CD4-positive, alpha-beta T cell treated with Interleukin-15 for 4 hours (primary cell): ENCODE measurements around the gene PPP1R9B.
A peak's percentile ranks its signal among the peaks of the same experiment; 100 is the strongest.

Experiments
- DNase-seq: peaks from one replicate; pipeline ENCODE4 v3.0.0-alpha.2; 2020; ENCODE audit warnings: low spot score

Gene PPP1R9B

DNA sequence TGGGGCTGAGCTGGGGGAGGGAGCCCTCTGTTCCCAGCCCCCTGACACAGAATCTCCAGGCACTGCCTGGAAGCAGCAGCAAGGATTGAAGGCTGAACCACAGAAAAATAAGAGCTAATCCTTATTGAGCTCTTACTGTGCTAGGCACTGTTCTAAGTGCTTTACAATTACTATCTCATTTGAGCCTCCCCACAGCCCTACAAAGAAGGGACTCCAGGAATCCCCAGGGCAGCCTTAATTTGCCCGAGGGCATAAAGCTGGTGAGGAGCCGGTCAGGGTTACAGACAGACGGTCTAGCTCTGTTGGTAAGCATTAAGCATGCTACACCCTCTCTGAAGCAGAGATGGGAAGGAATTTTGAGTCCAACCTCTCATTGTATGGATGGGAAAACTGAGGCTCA, 27.5 kb downstream of the PPP1R9B start:
- no peak for DNase-seq

DNA sequence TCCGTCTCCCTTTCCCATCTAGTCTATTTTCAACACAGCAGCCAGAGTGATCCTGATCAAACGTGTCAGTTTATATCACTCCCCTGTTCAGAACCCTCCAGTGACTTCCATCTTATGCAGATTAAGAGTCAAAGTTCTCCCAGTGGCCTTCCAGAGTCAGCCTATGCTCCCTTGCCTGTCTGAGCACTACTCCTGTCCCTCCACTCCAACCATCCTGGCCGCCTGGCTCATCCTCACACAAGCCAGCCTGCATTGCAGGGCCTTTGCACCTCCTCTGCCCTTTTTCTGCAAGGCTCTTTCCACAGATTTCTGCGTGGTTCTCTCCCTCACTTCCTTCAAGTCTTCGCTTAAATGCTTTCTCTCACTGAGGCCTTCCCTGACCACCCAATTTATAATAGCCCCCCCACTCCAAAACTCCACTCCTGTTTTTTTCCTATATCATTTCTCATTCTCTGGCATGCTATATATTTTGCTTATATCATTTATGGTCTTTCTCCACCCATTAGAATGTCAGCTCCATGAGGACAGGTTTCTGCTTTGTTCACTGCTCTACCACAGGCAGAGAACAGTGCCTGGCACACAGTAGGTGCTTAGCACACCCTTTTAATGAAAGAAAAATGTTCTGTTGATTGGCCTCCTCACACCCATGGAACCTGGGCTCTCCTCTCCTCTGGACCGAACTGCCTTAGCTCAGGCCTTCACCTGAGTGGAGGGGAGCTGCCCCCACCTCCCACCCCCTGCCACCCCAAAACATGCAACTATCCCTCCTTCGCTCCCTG, 29.8 kb downstream of the PPP1R9B start:
- no peak for DNase-seq

DNA sequence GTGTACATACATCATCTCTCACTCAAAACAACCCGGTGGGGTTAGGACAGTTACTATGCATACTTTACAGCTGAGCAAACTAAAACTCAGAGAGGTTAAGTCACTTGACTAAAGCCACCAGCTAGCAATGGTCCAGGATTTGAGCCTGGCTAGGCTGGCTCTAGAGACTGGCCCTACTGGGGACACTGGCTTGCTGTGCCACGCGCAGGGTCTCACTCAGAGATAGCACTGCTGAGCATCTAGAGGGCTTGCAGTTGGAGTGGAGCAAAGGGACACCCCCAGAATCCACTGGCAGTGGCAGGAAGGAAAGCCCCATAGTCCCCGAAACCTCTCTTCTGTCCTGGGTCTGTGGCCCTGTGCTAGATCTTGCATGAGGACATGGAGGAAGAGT, 31.7 kb downstream of the PPP1R9B start:
- DNase-seq: no peak

DNA sequence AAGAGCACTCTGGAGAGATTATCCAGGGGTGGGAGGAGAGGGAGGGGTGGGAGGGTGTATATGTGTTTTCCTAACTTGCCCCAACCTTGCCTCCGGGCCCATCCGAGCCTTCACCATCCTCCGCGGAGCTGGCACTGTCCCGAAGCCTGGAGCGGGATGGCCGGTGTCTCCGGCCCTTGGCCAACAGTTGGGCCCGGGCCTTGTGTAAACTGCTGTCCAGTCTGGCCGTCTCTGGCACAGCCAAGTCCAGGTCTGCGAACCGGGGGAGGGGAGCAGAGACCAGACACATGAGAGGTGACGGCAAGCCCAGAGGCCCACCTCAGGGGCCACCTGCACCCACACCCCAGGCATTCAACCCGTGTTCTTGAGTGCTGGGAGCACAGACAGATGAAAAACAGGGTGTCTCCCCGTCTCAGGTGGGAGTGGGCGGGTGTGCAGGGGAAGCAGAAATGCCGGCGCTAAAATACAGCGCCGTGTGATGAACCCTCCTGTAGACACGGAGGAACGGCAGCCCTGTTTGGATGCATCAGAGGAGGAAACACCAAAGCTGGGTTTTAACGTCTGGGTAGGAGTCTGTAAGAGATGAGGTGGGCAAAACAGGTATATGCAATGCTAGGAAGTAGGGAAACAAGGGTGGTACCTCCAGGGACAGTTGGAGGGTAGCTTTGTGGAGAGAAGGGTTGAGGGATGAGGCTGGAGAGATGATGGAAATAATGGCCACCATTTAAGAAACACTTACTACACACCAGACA, 32.2 kb downstream of the PPP1R9B start:
- no peak for DNase-seq

DNA sequence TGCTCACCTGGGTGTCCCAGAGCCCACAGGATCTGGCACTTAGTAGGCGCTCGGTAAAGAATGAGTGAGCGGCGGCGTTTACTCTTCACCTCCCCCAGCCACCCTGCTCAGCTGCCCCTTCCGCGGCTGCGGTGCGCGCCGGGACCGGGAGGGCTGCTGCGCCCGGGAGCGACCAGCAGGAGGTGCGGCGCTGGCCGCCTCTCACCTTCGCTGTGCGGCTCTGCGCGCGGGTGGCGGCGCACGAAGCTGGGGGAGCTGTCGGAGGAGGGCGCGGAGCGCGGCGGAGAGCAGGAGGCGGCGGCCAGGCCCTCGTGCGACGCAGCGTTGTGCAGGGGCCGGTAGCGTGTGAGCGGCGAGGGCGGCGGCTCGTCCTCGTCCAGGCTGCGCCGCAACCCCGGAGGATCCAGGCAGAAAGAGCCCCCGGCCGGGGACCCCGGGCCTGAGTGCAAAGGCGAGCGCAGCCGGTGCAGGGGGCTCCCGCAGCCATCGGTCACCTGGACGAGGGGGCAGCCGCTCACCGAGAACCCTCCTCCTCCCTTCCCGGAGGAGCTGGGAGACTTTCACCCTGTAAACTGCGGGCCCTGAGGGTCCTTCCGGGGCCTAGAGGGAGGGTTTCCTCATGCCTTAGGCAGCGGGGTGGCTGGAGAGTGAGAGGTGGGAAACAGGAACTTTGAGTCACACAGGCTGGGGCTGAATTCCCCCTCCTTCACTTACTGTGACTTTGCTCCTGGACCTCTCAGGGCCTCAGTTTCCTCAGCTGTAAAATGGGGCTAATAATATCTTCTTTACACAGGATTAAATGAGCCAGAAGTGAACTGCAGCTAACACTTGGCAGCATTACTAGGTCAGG, 33.0 kb downstream of the PPP1R9B start:
- DNase-seq: peak; percentile 58

DNA sequence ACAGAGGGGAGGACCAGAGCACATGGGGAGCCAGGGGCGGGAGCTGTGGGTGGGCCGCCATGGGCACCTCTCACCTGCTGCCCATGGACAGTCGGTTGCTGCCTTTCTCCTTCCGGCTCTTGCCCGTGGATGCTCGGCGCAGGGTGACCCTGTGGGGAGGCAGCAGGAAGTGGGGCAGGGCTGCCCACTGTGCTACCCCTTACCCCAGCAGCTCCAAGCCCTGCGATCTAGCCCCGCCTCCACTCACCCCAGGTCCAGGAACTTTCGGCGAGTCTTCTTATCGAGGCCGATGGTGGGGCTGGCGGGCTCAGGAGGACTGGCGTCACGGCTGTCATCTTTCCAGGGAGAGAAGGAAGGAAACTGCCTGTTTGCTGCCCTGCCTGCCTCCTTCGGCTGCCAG, 34.7 kb downstream of the PPP1R9B start:
- DNase-seq: no peak

DNA sequence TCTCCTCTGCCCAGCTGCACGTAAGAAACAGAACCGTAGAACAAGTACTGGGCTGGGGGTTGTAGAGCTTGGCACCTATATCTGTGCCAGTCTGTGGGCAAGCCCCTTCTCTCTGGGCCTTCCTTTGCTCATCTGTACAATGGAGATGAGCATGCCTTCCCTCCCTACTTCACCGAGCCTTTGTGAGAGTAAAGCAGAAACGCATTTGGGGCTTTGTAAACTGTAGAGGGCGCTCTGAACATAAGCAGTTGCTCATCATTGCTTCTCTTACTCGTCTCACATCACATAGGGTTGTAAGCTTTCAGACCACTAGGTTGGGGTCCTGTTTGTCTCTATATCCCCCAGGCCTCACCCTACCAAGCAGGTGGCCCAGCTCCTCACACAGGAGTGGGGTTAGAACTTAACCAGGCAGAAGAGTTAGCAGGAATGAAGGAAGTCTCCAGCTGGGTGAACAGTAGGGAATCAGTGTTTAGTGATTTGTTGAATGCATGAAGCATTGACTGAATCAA, 35.6 kb downstream of the PPP1R9B start:
- peak; percentile 58 for DNase-seq

DNA sequence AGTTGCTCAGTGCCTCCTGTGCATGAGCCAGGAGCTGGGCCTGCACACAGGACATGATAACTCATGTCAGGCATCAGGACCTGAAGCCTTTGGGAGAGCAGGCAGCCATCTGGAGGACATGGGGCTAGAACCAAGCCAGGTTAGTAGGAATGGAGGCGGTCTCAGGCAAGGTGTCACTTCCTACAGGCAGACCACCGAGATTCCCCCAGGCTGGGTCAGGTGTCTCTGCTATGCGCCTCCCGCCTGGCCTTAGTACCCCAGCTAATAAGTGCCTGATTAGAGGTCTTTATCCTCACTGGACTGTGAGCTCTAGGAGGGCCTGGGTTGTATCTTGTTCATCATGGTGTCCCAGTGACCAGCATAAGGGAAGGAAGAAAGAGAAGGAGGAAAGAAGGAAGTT, 36.1 kb downstream of the PPP1R9B start:
- DNase-seq: no peak

DNA sequence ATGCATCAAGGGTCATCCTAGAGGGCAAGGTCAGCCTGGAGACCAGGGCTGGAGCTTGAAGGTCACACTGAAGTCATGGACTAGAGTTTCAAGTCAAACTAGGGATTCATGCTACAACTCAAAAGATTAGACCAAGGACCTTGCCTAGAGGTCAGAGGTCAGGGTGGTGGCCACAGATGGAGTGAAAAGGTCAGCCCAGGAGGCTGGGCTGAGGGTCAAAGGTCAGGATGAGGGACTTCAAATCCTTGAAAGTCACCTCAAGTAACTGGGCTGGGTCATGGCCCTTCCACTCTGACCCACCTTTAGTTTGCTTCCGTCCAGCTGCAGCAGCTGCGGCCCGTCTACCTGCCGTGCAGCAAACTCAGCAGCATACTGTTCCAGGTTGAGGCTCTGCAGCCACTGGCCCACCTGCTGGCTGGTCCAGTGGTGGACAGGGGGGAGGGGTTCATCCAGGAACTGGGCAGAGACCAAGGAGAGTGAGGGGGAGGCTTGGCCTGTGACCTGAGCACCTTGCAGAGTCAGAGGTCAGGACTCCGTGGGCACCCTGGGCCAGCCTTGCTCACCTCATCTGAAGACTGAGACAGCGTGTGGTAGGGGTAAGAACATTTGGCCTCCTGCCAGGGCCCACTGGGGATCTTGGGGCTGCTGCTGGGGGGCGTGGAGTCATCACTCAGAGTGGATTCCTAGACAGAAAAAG, 36.7 kb downstream of the PPP1R9B start:
- DNase-seq: no peak

DNA sequence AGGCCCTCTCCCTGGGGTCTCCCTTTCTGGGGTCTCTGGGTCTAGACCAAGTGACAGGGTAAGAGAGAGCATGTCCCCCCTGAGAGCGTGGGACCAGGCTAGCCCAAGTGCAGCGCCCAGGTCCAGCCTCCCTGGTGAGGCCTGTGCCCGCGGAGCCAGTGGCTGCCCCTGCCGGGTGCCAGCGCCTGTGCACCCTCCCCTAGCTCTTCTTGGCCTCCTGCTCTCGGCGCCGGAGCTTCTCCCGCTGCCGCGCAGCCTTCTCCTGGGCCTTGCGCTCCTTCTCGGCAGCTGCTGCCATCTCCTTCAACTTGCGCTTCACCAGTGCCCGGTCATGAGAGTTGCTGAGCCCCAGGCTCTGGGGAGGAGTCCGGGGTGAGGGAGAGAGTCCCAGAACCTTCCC, 37.8 kb downstream of the PPP1R9B start:
- DNase-seq: no peak

DNA sequence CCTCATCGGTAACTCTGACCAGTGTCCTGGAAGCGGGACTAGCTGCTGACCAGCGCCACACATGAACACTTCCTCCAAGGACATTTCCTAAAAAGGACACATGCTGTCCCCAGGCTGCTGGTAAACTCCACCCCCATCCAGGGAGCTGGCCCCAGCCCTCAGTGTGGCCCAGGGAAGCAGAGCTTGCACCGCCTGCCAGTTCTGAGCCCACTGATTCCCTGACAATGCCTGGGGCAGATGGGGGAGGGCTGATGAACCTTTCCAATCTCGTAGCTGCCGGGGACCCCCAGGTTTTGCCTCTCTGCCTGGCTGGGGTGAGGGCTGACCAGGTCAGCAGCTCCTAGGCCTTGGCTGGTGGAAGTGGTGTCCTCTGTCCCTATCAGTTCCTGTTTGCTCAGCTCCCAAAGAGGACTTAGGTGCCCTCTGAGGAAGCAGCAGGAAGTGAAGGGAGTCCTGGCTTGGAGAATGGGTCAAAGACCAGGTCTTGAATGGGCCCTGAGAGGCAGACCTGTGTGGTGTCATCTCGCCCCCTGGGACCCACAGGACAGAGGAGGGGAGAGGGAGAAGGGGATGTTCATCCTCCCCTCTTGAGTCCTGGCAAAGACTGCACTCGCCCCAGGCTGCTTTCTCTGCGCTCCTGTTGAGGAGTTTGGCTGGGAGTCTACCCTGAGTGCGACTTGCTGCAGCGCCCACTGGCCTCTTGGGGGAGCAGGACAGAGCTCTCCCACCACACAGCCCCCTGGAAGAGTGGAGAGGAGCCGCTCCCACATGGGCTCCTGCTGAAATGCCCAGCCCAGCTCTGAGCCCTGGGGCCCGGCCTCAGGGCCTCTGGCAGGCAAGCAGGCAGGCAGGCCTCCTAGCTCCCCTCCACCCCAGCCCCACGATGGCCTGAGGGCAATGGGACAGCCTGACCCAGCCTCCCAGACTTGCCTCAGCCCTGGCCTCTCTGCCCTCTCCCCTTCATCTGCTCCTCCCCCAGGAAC, 38.5 kb downstream of the PPP1R9B start:
- no peak for DNase-seq

DNA sequence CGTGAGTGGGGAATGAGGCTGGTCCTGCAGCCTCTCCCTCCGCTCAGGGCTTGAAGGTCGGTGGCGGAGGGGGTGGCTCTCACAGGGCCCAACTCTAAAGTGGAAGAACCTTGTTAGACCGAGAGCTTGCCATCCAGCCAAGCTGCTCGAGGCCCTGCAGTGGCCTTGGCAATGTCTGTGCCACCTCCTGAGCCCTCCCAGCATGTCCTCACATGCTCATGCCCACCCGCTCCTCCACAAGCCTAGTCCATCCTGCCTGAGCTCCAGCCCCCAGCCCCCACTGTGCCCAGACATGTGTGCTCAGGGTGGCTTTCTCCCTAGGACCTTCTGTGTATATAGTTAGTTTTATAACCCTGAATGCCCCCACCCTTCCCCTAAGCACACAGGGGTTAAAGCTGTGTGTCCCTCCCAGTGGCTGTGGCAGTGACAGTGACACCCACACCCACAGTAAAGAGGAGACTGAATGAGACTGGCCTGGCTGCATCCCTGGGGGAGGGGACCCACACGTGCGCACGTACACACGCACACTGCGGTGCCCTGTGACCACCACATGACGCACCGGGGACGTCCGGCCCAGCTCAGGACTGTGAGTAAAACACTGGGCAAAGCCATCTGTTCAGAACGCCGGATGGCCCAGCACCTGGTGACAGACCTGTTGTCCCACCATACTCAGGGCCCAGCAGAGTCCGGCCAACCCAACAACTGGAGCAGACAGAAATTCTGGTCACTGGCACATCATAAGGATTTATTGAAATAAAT, 39.7 kb downstream of the PPP1R9B start:
- no peak for DNase-seq

DNA sequence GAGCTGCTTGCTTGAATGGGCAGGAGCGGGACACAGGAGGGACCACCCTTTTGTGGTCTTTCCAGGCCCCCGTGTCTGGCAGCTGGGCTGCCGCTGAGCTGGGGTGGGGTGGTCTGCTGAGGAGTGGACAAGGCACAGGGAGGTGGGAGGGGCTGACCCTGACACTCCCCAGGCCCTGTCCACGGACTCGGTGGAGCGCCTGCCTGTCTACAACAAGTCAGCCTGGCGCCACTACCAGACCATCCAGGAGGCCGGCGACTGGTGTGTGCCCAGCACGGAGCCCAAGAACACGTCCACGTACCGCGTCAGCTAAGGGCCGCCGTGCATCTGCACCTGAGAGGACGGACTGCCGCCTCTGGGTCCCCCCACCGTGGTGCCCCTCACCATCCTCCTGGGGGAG, 40.7 kb downstream of the PPP1R9B start:
- DNase-seq: no peak

DNA sequence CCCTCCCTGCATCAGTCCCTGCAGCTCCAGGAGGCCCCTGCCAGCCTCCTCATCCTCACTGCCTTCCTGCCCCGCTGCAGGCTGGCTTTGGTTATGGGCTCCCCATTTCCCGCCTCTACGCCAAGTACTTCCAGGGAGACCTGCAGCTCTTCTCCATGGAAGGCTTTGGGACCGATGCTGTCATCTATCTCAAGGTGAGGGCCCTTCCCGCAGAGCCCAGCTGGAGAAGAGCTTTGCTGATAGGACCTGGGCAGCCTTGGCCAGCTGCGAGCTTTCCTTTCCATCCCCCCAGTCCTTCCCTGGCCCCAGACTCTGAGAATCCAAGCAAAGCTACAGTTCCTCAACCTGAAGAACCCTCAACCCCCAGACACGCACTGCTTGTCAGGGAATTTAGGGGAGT, 41.3 kb downstream of the PPP1R9B start:
- no peak for DNase-seq

DNA sequence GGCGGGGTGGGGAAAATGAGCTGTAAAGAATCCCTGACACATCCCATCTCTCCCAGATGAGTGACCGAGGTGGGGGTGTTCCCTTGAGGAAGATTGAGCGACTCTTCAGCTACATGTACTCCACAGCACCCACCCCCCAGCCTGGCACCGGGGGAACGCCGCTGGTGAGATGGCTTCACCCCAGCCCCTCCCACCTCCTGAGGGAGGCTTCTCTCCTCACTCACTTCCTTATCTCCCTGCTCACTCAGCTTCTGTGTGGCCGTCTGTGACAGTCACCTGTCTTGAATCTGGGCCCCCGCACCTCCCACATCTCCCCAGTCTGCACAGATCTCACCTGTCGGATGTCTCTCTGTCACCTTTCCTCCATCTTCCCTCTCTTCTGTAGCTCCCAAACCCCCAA, 41.9 kb downstream of the PPP1R9B start:
- DNase-seq: no peak

DNA sequence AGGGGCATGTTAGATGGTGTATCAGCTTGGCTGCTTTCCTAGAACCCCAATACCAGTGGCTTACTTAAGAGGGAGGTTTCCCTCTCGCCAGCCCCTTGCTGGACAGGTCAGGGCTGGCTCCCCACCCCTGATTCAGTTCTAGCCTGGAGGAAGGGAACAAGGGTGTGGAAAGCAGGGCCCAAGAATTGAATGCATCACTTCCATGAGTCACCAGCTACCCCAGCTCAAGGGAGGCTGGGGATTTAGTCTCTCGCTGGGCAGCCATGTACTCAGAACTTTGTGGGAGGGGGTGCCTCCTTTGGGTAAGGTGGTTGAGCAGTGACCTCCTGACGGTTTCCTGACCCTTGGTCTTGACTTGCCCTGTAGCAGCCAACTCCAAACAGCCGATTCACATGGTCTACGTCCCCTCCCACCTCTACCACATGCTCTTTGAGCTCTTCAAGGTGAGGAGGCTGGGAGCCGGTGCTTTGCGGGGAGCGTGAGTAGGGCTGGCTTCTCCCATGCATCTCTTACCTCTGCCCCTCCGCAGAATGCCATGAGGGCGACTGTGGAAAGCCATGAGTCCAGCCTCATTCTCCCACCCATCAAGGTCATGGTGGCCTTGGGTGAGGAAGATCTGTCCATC, 42.6 kb downstream of the PPP1R9B start:
- no peak for DNase-seq

DNA sequence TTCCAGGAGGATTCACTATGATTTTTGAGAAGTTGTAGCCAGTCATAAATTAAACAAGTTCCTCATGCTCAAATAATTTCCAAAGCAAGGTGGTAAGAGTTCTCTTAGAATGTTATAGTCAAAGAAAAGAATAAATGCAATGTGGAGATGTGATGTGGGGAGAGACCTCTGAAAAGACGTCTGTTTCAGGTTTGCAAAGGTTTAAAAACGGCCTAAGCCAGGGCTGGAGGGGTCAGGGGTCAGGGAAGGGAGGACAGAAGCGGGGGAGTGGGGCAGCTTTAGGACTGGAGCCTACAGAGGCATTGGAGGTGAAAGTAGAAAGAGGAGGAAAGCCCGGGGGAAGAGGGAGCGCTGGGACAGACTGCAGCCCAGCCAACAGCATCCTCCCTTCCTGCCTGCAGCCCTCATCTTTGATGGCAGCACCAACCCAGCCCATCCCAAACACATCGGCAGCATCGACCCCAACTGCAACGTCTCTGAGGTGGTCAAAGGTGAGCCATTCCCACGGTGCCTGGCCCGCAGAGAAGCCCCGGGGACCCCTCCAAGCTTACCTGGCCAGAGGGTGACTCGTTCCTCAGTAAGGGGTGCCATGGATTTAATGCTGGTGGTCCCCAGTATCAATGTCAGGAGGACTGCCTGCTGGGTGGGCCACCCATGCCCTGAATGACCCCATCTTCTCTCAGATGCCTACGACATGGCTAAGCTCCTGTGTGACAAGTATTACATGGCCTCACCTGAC, 43.9 kb downstream of the PPP1R9B start:
- no peak for DNase-seq

DNA sequence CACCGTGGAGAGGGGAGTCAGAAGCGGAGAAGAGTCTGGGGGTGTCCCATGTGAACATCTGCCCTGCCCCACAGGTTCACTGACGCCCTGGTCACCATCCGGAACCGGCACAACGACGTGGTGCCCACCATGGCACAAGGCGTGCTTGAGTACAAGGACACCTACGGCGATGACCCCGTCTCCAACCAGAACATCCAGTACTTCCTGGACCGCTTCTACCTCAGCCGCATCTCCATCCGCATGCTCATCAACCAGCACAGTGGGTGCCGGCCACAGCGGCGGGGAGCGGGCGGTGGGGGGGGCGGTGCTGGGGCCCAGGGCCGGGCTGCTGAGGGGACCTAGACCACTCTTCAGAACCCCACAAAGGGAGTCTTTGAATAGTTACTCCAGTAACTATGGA, 44.7 kb downstream of the PPP1R9B start:
- DNase-seq: no peak

DNA sequence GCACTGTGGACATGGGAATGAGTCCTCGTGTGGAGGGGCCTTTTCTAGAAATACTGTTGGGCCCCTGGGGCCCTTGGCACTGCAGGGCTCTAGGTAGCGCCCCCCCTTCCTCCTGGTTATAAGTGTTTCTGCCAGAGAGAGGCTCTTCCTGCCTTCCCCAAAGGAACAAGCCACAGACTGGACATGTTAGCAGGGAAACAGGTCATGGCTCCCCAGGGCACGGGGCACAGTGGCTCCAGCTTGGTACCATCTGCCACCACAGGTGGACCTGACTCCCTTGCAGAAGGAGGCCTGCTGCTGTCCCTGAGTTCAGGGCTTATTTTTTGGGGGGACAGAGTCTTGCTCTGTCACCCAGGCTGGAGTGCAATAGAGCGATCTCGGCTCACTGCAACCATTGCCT, 46.5 kb downstream of the PPP1R9B start:
- DNase-seq: no peak
